HFF-Myc (cell line): ENCODE results near the gene BOLA2B.

Experiments
- DNase-seq: peaks from one replicate; pipeline ENCODE4 v3.0.0-alpha.2; 2011; ENCODE audit warnings: low read depth; ENCODE audit errors: extremely low read depth
- H3K4me3 ChIP-seq: replicated peaks from 2 replicates; pipeline ENCODE4 v1.5.1; 2011; ENCODE audit warnings: low read depth, mild to moderate bottlenecking, control low read depth, low read length
- TF ChIP-seq, protein P1 (sequence below): IDR thresholded peaks from 2 replicates; pipeline ENCODE4 v1.5.1; 2012; ENCODE audit warnings: mild to moderate bottlenecking, low read depth, low read length, control low read depth; ENCODE audit errors: missing control alignments

Gene BOLA2B

DNA sequence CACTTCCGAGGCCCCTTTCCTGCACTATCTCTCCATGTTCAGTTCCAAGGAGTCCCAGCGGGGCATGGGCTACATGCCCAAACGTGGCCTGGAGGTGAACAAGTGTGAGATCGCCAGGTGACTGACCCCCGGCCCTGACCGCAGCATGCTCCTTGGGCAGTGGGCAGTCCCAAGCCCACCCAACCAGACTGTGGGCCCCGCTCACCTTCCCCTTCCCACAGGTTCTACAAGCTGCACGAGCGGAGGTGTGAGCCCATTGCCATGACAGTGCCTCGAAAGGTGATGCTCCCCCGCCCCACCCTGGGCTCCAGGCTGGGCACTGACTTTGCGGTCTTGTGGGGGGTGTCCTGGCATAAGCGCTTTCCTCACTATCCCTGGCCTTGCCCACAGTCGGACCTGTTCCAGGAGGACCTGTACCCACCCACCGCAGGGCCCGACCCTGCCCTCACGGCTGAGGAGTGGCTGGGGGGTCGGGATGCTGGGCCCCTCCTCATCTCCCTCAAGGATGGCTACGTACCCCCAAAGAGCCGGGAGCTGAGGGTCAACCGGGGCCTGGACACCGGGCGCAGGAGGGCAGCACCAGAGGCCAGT is 5.4 kb downstream of the BOLA2B start:
- TF ChIP-seq, protein P1, sequence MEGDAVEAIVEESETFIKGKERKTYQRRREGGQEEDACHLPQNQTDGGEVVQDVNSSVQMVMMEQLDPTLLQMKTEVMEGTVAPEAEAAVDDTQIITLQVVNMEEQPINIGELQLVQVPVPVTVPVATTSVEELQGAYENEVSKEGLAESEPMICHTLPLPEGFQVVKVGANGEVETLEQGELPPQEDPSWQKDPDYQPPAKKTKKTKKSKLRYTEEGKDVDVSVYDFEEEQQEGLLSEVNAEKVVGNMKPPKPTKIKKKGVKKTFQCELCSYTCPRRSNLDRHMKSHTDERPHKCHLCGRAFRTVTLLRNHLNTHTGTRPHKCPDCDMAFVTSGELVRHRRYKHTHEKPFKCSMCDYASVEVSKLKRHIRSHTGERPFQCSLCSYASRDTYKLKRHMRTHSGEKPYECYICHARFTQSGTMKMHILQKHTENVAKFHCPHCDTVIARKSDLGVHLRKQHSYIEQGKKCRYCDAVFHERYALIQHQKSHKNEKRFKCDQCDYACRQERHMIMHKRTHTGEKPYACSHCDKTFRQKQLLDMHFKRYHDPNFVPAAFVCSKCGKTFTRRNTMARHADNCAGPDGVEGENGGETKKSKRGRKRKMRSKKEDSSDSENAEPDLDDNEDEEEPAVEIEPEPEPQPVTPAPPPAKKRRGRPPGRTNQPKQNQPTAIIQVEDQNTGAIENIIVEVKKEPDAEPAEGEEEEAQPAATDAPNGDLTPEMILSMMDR = no peak
- no peak for DNase-seq
- no peak overlapping the region for H3K4me3 ChIP-seq

DNA sequence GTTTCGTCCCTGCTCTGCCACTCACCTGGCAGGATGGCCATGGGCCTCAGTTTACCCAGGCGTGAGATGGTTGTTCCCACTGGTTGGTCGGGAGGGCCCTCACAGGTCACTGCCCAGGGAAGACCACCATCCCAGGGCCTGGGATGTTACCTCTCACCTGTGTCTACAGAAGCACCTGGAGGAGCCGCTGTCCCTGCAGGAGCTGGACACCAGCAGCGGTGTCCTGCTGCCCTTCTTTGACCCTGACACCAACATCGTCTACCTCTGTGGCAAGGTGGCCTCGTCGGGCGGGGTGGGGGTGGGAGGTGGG is 6.0 kb downstream of the BOLA2B start:
- TF ChIP-seq, protein P1 = no peak
- DNase-seq = no peak
- H3K4me3 ChIP-seq = no peak overlapping the region

DNA sequence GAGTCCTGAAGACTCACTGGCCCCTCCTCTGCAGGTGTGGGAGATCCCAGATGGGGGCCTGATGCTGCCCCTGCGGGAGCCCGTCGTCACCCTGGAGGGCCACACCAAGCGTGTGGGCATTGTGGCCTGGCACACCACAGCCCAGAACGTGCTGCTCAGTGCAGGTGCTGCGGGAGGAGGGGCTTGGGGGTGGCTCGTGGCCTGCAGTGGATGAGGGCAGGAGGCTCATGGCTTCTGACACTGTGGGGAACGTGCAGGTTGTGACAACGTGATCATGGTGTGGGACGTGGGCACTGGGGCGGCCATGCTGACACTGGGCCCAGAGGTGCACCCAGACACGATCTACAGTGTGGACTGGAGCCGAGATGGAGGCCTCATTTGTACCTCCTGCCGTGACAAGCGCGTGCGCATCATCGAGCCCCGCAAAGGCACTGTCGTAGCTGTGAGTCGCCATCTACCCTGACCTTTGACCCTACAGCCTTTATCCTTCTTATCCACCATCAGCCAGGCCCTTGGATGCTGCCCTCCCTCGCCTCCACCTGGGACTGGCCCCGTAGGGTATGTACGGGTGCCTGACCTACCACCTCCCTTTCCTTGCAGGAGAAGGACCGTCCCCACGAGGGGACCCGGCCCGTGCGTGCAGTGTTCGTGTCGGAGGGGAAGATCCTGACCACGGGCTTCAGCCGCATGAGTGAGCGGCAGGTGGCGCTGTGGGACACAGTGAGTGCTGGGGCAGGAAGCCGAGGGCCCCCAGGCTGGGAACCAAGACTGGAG is 6.5 kb downstream of the BOLA2B start:
- no peak overlapping the region for H3K4me3 ChIP-seq
- TF ChIP-seq, protein P1 = peak; percentile 56
- no peak for DNase-seq

DNA sequence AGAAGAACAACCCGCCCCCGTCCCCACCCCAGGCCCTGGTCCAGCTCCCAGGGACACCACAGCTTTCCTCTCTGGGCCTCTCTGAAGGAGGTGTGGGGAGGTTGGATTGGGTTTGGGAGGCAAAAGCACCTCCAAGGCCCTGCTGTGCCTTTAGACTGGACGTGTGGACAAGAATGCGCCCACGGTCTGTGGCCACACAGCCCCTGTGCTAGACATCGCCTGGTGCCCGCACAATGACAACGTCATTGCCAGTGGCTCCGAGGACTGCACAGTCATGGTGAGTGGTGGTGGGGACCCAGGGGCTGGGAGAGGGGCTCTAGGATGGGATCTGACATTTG is 7.1 kb downstream of the BOLA2B start:
- H3K4me3 ChIP-seq = no peak overlapping the region
- TF ChIP-seq, protein P1 = no peak
- no peak for DNase-seq

DNA sequence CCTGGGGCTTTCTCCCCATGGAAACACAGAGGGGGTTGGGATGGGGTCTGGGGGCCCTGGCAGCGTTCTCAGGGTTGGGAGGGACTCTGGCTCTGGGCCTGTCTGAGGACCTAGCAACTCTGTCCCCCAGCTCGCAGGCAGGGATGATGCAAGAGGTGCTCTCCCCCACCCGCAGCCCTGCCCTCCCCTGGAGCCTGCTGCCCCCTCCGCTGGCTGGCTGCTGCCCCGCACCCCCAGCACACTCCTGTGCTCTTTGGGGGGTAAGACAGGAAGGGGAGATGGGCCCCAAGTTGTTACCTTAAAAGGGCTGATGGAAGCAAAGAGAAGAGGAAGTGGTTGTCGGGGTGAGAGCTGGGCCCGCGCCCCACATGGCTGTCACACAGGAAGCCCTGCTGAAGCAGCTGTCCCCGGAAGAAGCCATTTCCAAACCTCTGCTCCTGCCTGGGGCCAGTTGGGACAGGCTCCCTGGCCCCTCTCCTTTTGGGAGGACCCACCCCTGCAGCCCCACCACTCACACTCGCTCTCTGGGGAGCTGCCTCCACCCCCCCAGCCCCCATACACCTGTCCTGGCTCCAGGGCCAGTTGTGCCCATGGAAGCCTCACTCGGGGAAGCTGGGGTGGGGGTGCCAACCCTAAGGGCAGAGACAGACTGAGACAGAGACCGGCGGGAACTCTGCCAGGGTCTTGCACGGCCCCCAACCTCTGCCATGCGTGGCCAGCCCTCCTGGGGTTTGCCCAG is 7.6 kb downstream of the BOLA2B start:
- TF ChIP-seq, protein P1 = no peak
- H3K4me3 ChIP-seq = no peak overlapping the region
- DNase-seq = no peak

DNA sequence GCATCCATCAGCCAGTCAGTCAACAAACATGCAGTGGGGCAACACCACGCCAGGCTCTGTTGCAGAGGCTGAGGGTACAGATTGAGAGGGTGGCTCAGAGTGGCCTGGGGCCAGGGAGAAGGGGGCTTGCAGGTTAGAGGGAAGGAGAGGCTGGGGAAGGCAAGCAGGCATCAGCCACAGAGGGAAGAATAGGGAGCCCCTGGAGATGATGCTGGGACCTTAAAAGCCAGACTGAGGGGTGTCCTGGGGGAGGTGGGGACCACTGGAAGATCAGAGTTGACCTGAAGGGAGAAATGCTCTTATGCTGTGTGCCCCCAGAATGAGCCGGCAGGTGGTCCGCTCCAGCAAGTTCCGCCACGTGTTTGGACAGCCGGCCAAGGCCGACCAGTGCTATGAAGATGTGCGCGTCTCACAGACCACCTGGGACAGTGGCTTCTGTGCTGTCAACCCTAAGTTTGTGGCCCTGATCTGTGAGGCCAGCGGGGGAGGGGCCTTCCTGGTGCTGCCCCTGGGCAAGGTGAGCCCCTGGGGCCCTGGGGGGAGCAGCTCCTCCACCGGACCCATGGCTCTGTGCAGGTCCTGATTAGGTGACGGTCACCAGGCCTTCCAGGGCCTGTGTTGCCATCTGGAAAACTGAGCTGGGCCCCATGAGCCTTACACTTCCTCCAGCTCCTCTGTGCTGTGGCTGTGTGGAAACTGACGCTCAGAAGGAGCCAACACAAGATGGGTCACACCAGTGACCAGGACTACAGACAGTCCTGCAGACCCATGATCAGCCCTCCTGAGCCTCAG is 8.4 kb downstream of the BOLA2B start:
- no peak overlapping the region for H3K4me3 ChIP-seq
- DNase-seq = no peak
- TF ChIP-seq, protein P1 = no peak
